HG03280 (cell line): ENCODE results near the gene SLC26A9.
"Not testable (repeated sequence)": the region's sequence is repeated elsewhere in the genome, so short reads cannot be mapped to it uniquely, and the experiment has no call there.

Experiments
- ATAC-seq: cut with Tn5 transposase; IDR thresholded peaks from one replicate; pipeline ENCODE4 v1.9.1; 2021; ENCODE audit warnings: mild to moderate bottlenecking, moderate library complexity; ENCODE audit not compliant: unreplicated experiment

Gene SLC26A9

DNA sequence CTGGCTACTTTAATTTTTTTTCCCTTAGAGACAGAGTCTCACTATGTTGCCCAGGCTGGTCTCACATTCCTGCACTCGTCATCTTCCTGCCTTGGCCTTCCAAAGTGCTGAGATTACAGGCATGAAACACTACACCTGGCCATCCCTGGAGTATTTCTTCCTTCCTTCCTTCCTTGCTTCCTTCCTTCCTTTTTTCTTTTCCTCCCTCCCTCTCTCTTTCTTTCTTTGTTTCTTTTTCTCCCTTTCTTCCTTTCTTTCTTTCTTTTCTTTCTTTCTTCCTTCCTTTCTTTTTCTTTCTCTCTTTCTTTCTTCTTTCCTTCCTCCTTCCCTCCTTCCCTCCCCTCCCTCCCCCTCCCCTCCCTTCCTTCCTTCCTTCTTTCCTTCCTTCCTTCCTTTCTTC is 46.9 kb downstream of the SLC26A9 start:
- ATAC-seq, result no peak

DNA sequence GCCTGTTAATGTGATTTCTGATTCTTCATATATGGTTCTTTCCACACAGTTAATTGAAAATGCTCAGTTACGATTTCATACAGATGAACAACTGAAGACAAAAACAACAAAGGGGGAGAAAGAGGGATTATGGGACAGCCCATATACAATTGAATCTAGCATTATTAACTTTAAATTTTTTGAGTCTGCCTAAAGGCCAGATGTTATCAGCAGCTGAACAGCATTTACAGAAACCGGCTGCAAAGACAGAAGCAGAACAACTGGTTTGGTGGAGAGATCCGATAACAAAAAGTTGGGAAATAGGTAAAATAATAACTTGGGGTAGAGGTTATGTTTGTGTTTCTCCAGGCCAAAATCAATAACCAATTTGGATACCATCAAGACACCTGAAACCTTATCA is 49.1 kb downstream of the SLC26A9 start:
- ATAC-seq, result not testable (repeated sequence)

DNA sequence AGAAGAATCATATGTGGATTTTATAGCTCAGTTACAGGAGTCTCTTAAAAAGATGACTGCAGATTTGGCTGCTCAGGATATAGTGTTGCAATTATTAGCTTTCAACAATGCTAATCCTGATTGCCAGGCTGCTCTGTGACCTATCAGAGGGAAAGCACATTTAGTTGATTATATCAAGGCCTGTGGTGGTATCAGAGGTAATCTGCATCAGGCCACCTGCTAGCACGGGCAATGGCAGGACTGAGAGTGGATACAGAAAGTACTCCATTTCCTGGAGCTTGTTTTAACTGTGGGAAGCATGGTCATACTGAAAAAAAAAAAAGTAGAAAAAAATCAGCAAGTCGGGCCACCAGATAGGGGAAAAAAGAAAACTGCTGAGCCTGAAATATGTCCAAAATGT is 51.1 kb downstream of the SLC26A9 start:
- ATAC-seq, result not testable (repeated sequence)

DNA sequence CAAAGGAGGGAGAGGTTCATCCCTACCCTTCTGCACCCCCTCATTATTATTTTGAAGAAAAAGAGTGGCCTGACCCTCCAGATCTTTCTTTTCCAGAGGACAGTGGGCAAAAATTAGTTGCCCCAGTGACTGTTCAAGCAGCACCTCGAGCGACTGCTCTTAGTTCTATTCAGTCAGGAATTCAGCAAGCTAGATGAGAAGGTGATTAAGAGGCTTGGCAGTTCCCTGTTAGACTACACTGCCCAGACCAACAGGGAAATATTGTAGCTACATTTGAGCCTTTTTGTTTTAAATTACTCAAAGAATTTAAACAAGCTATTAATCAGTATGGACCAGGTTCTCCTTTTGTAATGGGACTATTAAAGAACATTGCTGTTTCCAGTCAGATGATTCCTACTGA is 51.8 kb downstream of the SLC26A9 start:
- not testable (repeated sequence) for ATAC-seq

DNA sequence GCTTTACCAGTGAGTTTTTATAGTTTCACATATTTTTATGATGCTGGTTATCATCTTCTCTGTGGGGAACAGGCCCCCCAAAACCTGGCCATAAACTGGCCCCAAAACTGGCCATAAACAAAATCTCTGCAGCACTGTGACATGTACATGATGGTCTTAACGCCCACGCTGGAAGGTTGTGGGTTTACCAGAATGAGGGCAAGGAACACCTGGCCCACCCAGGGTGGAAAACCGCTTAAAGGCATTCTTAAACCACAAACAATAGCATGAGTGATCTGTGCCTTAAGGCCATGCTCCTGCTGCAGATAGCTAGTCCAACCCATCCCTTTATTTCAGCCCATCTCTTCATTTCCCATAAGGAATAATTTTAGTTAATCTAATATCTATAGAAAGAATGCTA is 52.6 kb downstream of the SLC26A9 start:
- ATAC-seq, result not testable (repeated sequence)

DNA sequence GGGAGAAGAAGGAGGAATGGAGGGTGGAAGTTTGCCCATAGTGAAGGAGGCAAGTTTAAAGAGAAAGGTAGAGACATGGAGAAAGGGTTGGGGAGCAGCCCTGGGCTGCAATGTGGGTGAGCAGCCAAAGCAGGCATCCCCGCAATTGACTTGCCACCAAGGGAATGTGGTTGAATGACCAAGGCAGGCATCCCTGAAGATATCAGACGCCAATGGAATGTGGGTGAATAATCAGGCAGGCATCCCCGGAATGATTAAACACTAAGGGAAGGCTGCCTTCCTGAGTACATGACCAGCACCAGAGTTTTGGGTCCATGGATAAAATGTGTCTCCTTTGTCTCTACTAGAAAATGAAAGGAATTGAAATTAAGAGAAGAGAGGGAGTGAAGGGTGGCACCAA is 53.5 kb downstream of the SLC26A9 start:
- not testable (repeated sequence) for ATAC-seq

DNA sequence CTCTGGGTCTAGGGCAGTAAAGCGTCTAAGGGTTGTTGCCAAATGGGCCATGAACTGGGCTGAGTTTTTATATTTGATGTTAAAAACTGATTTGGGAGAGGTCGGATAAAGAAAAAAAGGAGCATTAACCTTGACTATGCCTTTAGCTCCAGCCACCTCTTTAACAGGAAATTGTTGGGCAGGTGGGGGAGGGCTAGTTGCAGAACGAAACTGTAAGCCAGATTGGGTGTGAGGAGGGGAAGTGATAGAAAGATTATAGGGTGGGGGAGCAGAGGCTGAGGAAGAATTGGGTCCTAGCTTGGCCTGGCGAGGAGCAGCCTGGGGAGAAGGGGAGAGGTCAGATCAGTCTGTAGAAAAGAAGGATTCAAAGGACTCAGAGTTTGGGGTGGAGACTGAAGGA is 54.2 kb downstream of the SLC26A9 start:
- ATAC-seq, result not testable (repeated sequence)

DNA sequence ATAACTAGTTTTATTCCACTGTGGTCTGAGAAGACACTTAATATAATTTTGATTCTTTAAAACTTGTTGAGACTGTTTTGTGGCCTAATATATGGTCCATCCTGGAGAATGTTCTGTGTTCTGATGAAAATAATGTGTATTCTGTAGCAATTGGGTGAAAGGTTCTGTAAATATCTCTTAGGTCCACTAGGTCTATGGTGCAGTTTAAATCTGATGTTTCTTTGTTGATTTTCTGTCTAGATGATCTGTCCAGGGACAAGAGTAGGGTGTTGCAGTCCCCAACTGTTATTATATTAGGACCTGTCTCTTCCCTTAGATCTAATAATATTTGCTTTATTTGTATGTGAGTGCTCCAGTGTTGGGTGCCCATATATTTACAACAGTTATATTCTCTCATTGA is 59.5 kb downstream of the SLC26A9 start:
- ATAC-seq, result no peak

DNA sequence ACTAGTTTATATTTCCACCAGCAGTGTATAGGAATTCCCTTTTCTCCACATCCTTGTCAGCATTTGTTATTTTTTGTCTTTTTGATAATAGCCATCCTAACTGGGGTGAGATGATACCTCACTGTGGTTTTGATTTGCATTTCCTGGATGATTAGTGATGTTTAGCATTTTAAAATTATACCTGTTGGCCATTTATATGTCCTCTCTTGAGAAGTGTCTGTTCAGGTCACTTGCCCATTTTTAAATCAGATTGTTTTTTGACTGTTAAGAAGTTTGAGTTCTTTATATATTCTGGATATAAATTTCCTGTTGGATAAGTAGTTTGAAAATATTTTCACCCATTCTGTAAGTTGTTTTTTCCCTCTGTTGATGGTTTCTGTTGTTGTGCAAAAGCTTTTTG is 62.3 kb downstream of the SLC26A9 start:
- ATAC-seq, result no peak

DNA sequence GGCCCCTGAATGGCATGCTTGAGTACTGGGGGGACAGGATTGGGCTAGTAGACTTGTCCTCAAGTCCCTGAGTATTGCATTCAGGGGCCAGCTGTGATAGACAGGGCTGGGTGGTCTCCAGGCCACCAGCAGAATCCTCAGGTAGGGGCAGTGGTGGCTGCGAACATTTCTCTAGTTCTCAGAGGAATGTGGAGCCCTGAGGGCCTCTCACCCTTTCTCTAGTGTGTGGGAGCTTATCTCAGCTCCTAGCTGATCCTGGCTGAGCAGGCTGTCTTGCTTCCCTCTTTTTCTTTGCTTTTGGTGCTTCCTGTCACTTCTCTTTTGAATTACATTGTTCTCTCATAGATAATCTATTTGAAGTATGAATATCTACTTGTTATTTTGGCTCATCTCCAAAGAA is 63.3 kb downstream of the SLC26A9 start:
- no peak for ATAC-seq

DNA sequence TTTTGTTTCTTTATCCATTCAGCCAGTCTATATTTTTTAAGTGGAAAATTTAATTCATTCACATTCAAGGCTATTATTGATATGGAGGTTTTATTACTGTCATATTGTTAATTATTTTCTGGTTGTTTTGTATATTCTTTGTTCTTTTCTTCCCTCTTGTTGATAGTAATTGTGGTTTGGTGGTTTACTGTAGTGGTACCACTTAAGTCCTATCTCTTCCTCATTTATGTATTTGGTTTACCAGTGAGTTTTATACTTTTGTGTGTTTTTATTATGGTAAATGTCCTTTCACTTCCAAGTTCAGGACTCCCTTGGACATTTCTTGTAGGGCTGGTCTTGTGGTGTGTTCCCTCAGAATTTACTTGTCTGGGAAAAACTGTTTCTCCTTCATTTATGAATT is 65.2 kb downstream of the SLC26A9 start:
- ATAC-seq, result no peak

DNA sequence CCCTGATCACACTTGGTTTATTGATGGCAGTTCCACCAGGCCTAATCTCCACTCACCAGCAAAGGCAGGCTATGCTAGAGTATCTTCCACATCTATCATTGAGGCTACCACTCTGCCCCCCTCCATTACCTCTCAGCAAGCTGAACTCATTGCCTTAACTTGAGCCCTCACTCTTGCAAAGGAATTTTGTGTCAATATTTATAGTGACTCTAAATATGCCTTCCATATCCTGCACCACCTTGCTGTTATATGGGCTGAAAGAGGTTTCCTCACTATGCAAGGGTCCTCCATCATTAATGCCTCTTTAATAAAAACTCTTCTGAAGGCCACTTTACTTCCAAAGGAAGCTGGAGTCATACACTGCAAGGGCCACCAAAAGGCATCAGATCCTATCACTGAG is 70.1 kb downstream of the SLC26A9 start:
- ATAC-seq, result not testable (repeated sequence)

DNA sequence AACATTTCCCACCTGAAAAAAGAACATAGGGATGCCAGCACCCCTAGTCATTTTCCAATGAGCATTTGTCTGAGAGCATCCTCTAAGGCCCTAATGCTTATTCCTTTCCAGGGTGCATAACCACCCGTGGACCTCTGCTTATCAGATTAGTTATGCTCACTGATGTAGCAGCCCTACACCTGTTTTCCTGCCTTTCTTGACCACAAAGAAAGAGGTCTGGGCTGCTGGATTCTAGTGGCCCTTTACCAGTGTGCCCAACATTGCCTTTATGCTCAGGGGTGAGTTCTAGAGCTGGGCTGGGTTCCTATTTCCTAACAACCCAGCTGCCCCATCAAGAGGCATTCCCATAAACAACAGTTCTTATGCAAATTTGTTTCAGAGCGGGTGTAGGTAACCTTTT is 73.0 kb downstream of the SLC26A9 start:
- ATAC-seq, result no peak
